HTR-8/SVneo (cell line): Measurements from ENCODE around the gene MOCOS.
A peak's percentile ranks its signal among the peaks of the same experiment; 100 is the strongest.

Experiments used
- DNase-seq: peaks from one replicate; pipeline ENCODE4 v3.0.0; 2011; ENCODE audit warnings: low spot score, mixed read lengths; ENCODE audit not compliant: insufficient read length
- FAIRE-seq: peaks from 2 replicates; lab custom pipeline; 2011; peaks lifted over from hg19 to GRCh38; lab: Jason Lieb, UNC

The MOCOS gene

DNA sequence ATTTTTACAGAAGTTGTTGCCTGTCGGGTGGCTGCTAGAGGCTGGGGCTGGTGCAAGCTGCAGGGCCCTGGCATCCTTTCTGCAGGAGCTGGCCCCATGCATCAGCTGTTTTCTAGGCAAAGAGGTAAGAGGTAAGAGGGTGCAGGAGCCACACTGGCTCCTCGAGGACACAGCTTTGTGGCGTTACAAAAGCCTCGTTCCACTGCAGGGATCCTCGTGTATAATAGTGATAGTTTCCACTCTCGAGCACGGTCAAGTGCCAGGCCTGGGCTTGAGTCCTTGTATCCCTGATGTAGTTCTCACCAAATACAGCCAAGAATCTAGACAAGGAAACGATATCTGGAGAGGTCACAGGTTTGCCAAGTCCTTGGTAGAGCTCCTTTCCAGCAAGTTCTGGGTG lies 77.0 kb downstream of the MOCOS start:
- DNase-seq = no peak
- FAIRE-seq = no peak

DNA sequence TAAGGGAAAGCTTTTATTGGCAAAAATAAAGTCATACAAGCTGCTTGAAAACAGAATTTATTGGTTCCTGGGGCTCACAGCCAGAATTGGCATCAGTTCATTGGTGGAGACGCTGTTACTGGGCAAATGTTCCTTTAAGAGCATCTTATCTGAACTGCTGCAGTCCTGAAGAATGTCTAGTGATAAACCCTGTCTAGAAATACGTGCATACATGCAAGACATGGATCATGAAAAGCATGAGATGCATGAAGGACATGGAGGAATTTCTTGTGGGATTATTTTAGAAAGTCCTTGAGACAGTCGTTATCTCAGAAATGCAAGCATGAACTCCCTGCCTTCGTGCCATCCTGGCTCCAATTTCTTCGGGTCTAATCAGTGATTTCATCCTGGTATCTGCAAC lies 77.7 kb downstream of the MOCOS start:
- DNase-seq (no peak), FAIRE-seq (no peak)

DNA sequence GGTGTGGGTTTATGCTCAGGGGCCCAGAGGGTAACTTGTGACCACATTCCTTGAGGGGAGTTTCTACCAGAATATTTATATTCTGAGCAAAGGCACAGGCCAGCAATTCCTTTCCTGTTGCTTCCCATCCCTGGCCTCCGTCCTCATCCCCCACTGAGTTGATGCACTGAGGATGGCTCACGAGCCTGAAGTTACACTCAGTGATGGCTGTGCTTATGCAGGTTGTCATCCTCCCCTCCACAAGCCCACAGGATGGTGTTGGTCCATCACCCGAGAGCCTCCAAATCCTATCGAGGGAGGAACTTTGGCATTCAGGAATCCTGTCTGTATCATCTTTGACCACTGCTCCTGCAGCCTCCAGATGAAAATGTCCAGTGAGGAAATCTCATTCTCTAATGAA lies 81.9 kb downstream of the MOCOS start:
- FAIRE-seq (no peak), DNase-seq (no peak)

DNA sequence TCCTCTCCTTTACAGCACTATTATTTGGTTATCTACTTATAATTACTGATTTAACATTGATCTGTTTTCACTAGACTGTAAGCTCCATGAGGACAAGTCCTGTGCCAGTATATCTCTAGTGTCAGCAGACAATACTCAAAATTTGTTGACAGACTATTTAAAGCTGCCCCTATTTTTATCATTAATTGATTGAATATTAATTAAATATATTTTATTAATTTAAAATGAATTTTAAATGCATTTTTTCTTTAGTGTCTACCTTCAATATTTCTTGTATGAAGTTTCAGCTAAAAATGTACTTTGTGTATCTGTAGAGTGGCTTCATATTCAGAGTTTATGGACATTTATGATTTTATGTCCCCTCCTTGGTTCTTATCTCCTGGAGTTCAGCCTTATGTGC lies 83.9 kb downstream of the MOCOS start:
- FAIRE-seq (no peak), DNase-seq (no peak)

DNA sequence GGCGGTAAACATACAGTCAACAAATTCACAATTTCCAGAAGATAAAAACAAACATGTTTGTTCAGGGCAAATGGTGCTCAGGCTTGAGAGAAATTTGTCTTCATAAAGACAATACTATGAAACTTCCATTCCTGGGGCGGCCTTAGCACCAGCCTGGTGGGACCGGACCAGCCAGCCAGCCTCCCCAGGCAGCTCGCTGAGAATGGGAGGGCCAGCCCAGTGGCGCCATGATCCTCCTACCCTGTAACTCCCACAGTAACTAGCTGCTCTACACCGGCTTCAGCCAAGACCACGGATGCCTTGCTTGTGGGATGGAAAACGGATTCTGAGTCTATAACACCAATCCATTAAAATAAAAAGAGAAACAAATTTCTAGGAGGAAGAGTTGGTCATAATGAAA lies 86.0 kb downstream of the MOCOS start:
- FAIRE-seq (no peak), DNase-seq (no peak)

DNA sequence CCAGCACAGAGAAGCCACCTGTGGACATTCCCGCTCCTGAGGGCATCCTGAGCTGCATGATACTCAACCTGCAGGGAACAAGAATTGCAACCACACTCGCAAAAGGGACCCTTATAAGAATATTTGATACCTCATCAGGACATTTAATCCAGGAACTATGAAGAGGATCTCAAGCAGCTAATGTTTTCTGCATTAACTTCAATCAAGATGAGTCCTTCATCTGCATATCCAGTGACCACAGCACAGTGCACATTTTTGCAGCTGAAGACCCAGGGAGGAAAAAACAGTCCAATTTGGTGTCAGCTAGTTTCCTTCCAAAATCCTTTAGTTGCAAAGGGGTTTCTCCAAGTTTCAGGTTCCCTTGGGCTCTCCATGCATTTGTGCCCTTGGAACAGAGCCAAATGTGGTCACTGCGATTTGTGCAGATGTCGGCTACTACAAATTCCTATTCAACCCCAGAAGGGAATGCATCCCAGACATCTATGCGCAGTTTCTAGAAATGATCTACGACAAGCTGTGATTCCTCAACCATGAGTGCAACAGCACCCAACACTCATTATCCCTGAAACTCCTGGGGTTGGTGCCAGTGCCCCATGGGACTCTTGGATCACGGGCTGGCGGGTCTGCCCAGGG lies 86.9 kb downstream of the MOCOS start:
- no peak for DNase-seq
- FAIRE-seq = no peak

DNA sequence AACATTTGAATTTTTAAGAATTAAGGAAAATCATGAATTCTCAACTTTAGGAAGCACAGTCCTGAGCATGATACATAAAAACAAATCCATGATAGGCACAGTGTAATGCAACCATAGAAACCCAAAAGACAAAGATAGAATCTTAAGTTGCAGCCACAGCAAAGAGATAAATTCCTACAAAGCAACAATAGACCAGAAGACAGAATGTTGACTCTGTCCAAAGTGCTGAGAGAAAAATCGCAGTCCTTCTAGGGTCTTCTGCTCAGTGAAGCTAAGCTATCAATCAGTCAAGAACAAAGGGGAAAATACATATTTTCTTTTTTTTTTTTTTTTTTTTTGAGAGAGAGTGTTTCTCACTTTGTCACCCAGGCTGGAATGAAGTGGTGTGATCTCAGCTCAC lies 88.3 kb downstream of the MOCOS start:
- DNase-seq (no peak), FAIRE-seq (no peak)

DNA sequence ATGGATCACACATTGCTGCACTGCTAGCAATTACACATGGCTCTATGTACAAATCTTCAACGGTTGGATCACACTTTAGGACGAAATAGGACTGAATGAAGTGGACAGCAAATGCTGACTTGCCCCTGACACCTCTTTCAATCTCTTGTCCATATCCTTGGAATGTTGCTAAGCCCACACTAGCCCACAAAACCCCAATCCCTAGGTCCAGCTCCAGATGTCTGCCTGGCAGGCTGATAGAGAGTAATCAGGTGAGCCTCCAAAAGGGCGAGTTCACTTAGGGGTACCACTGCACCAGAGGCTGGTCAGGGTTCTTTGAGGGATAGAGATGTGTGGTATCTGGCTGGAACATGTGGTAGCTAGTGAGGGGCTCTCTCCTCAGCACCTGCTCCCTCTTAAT lies 91.7 kb downstream of the MOCOS start:
- no peak for DNase-seq
- FAIRE-seq = no peak

DNA sequence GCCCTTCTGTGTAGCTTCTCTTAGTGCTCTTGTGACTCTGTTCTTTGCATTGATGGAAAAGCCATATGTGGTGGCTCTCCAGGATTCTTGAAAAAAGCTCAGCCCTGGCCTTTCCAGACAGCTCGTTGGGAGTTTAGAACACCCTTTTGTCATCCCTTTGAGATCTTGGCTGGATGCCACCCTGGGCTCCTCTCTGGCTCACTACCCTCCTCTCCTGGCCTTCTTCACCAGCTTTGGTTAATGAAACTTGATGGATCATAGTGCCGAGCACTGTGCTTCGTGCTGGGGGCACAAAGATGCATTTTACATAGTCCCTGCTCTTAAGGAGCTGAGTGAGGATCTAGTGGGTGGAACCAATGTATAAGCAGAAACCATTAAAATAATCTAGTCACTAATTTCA lies 94.6 kb downstream of the MOCOS start:
- DNase-seq = no peak
- no peak for FAIRE-seq

DNA sequence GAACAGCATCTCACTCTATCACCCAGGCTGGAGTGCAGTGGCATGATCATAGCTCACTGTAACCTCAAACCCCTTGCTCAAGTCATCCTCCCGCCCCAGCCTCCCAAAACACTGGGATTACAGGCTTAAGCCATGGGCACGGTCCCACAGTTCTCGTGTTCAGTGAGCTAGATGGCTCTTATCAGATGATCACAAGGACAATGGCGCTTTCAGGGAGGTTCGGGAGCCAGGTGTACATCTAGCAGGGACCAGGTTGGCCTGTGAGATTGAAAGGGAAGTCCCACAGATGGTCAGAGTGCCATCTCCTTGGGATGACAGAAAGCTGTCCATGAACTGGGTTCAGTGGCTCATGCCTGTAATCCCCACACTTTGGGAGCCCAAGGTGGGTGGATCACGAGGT lies 96.2 kb downstream of the MOCOS start:
- no peak for FAIRE-seq

DNA sequence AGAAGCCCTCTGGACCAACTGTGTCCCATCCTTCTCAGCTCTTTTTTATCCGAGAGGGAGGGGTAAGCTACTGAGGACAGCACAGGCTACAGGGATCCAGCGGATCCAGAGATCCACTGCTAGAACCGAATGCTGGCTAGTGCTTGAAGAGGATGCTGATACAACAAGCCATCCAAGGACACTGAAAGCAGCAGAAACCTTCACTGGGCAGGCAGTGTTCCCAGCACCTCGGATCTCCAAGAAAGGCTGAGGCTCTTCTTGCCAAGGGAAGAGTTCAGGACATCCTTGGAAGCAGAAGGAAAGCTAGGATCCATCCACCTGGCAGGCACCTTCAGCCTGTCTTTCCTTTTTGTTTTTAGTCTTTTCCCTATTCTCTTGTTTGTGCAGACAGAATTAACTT lies 97.0 kb downstream of the MOCOS start:
- FAIRE-seq (no peak), DNase-seq (no peak)

More for the DNA sequence above, 96.2 kb downstream of the MOCOS start:
- DNase-seq = no peak

DNA sequence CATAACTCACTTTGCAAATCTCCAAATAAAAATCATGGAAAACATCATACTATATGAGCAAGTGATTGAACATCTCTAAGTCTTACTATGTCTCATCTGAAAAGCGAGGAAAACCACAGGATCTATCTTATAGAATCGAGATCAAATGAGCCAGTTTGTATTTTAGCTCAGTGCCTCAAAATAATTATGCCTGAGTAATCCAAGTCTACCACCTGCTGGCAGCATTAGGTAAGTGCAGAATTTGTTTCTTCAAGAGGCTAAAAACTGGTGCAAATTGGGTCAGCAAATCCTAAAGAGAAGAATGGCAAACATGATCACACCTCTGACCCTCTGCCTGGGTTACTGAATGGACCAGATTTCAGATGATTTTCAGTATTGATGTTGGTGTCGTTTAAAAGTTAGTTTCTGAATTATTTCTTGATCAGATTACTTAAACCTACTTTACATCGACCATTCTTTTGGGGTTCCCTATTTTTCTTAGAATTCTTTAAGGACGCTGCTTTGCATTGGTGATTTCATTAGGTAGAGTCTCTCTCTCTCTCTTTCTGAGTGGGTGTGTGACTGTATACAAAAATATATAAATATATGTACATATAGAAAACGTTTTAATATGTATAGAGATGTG lies 97.5 kb downstream of the MOCOS start:
- FAIRE-seq (no peak), DNase-seq (peak; percentile 18)

DNA sequence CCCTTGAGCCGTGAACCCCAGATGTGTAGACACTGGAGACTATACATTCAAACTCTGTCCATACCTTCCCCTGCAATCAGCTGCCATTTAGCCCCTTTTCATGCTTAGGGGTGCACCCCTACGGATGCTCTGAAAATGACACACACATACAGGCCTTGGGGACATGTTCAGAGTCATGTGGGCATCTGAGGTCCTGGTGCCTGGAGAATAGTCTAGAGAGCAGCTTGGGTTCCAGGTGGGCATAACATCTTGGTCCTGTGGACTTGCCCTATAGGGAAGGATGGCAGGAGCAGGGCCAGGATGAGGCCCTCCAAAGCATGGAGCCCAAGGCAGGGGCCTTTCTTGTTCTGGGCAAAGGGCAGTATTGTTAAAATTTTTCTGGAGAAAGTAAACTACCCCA lies 100.4 kb downstream of the MOCOS start:
- no peak for DNase-seq
- FAIRE-seq = no peak

DNA sequence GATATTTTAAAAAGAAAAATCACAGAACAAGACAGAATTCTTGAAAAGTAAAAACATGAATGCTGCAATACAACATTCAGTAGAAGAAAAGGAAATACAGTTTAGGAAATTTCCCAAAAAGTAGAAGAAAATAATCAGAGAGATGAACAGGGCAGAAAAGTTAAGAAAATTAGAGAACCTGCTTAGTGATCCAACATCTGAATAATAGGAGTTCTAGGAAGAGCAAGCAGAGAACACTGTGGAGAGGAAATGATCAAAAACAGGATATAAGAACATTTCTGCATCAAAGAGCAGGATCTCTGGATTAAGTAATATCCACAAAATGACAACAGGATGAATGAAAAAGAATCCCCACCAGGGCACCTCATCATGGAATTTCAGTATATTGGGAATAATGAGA lies 101.4 kb downstream of the MOCOS start:
- FAIRE-seq = no peak
- no peak for DNase-seq

DNA sequence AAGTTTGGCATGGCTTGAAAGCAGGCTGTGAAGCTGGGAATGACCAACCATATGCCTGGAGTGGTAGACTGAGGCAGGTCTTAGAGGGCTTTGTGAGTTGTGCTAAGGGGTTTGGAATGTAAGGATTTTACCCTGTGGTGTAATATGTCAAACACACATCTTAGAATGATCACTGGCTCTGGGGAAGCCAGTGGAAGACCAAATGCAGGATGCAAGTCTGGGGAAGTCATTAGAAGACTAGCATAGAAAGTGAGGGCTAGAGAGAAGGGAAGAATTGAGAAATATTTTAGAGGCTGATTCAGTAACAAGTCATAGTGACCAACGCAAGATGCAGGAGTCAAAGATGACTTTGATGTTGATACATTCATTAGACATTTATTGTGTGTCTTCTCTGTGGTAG lies 106.7 kb downstream of the MOCOS start:
- DNase-seq = no peak

DNA sequence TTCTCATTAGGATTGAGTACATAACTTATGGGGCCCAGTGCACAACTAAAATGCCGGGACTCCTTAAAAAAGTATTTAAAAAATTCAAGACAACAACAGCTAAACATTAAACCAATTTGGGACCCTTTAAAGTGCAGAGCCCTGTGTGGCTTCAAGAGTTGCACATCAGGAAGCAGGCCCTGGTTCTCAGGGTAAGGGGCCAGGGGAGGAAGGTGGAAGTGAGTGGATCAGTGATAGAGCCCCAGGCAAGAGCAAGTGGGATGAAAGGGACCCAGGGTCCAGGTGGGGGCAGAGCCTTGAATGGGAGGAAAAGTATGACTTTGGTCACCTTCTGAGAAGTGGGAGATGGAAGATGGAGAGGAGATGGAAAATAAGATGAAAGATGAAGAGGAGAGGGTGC lies 107.9 kb downstream of the MOCOS start:
- FAIRE-seq = no peak
- DNase-seq = no peak

More for the DNA sequence above, 106.7 kb downstream of the MOCOS start:
- no peak for FAIRE-seq

DNA sequence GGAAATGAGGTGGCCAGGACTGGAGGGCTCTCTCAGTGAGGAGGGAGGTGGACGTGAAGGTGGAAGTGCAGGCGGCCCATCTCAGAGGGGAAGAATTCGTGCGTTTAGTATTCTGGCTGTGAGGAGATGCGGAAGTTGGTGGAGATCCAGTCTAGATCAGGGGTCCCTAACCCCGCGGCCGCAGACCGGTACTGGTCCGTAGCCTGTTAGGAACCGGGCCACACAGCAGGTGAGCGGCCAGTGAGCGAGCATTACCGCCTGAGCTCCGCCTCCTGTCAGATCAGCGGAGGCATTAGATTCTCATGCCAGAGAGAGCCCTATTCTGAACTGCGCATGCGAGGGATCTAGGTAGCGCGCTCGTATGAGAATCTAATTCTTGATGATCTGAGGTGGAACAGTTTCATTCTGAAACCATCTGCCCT lies 108.6 kb downstream of the MOCOS start:
- FAIRE-seq (no peak), DNase-seq (no peak)

DNA sequence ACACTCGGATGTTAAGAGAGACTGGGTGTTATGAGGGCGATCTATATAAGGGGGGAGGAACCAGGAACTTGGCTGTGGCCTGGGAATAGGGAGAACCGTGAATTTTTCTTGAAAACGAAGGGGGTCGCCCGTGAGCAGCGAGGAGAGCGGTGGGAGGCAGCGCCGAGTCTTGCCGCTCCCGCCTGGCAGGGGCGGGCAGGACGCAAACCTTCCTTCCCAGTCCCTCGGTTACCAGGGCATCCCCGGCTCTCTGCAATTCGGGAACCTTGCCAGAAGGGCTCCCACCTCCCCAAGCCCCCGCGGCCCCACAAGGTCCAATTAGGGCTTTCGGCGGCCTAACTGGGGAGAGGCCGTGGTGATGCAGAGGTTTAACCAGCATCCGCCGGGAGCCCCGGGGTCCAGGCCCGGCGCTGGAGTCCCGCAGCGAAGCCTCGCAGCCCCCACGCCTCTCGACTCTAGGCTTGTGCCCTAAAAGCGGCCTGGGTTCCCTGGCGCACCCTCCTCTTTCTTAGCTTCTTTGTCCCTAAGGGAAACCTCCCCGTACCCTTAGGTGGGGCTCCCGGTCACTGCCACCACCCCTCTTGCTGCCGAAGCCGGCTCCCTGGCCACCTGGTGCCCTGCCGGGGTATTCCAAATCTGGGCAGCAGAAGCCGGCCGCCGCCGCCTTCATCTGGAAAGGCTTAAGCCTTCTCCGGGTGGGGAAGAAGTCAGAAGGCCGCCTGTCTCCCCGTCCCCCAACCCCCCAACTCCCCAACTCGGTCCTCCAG lies 109.5 kb downstream of the MOCOS start:
- FAIRE-seq (no peak), DNase-seq (peak; percentile 33)

DNA sequence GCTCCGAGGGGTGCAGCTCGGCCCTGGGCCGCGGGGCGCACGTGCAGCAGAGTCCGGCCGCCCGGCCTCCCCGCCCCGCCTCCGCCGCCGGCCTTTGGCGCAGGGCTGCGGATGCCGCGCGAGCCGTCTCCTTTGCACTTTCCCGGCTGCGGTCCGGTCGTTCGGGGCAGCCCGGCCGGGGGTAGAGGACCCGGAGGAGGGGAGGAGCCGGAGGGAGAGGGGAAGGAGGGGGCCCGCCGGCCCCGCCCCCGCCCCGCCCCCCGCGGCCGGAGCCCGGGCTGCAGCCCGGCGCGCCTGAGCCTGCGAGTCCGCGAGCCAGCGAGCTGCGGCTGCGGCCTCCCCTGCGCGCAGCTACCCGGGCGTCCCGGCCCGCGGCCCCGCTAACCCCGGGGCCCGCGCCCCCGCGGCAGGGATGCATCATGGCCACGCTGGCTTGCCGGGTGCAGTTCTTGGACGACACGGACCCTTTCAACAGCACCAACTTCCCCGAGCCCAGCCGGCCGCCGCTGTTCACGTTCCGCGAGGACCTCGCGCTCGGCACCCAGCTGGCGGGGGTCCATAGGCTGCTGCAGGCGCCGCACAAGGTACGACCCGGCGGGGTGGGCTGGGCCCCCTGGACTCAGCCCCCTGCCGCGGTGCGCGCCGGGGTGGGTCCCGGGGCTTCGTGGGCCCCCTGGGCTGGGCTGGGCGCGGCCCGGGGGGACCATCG lies 110.3 kb downstream of the MOCOS start, which contains the start of gene FHOD3:
Gene FHOD3 (plus strand): TSS at position 297 of the 709 bp plus-strand sequence. CDS start 123 bp downstream, at position 420.
- FAIRE-seq (no peak), DNase-seq (peak; percentile 24)

DNA sequence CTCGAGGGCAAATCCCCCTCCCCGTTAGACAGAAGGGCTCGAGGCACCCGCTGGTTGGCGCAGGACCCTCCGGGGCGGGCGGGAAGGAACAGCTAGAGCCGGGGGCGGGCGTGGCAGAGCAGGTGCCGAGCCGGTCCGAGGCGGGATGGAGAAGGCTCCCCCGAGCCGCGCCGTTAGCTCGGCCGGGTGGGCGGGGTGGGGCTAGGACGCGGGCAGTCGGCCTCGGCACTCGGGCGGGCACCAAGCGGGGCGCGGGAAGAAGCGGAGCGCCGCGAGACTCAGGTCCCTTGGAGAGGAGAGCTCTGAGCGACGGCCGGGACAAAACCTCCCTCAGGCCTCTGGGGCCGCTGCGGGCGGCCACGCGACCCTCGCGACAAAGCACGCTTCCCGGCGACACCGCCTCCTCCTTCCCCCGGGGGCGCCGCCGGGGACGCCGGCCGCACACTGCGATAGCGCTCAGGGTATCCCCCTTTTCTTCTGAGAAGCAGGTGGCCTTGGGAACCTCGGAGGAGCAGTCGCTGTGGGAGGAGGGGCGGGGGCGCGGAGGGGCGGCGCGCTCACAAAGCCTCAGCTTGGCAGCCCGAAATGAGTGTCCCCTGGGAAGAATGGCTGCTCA lies 110.9 kb downstream of the MOCOS start:
- no peak for DNase-seq
- FAIRE-seq = no peak
